A673 (cell line): ENCODE data around the gene CACNA2D4.

Experiments used
- CTCF ChIP-seq: fragments of 300-800, 200-600 bp; sonication (generic); conservative IDR thresholded peaks from 2 replicates; pipeline ENCODE4 v1.5.1; 2017; ENCODE audit warnings: low read depth, mild to moderate bottlenecking, antibody characterized with exemption, low read length, moderate library complexity, mixed read lengths
- EZH2 ChIP-seq: fragments of 200-600 bp; sonication (generic); IDR thresholded peaks from 2 replicates; pipeline ENCODE4 v1.6.1; 2017; ENCODE audit warnings: borderline replicate concordance, low read depth, mild to moderate bottlenecking, mixed read lengths, antibody characterized with exemption, low read length; ENCODE audit not compliant: poor library complexity, severe bottlenecking

- TF ChIP-seq CTCF, result no peak
- TF ChIP-seq EZH2, result no peak
Observed at GRCh38 chr12:1819571-1819970, 98.9 kb downstream of the CACNA2D4 start.
